ENCODE measurements around the gene GLP2R.

GRCh38 chr17:9792181-9792840 lies 33.4 kb upstream of the GLP2R start:
- no peak for TF ChIP-seq CTCF (IDR thresholded peaks at IDR 0.05)
- TF ChIP-seq POLR2A (IDR thresholded peaks at IDR 0.05), result no peak
